ENCODE results near the gene FTH1.

- TF ChIP-seq, protein P1, sequence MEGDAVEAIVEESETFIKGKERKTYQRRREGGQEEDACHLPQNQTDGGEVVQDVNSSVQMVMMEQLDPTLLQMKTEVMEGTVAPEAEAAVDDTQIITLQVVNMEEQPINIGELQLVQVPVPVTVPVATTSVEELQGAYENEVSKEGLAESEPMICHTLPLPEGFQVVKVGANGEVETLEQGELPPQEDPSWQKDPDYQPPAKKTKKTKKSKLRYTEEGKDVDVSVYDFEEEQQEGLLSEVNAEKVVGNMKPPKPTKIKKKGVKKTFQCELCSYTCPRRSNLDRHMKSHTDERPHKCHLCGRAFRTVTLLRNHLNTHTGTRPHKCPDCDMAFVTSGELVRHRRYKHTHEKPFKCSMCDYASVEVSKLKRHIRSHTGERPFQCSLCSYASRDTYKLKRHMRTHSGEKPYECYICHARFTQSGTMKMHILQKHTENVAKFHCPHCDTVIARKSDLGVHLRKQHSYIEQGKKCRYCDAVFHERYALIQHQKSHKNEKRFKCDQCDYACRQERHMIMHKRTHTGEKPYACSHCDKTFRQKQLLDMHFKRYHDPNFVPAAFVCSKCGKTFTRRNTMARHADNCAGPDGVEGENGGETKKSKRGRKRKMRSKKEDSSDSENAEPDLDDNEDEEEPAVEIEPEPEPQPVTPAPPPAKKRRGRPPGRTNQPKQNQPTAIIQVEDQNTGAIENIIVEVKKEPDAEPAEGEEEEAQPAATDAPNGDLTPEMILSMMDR (IDR thresholded peaks at IDR 0.05; ENCODE audit: insufficient read depth, low read length, poor library complexity, severe bottlenecking), result no peak
- no peak for TF ChIP-seq EZH2phosphoT487 (conservative IDR thresholded peaks at IDR 0.05; ENCODE audit: low read length)
Observed at GRCh38 chr11:61958590-61958989, 8.8 kb downstream of the FTH1 start.
